CMK (cell line): ENCODE results near the gene AP3D1.
A peak's percentile ranks its signal among the peaks of the same experiment; 100 is the strongest.
"Not testable (repeated sequence)": the region's sequence is repeated elsewhere in the genome, so short reads cannot be mapped to it uniquely, and the experiment has no call there.

ENCODE experiments used
- DNase-seq: peaks from one replicate; pipeline ENCODE4 v3.0.0-alpha.2; 2010; ENCODE audit warnings: low read depth

AP3D1 gene

GRCh38 chr19:2109046-2109864 is 42.1 kb downstream of the AP3D1 start:
- DNase-seq = no peak

GRCh38 chr19:2108251-2109016 is 42.9 kb downstream of the AP3D1 start:
- no peak for DNase-seq

- no peak for DNase-seq
Measured at GRCh38 chr19:2103045-2103707, 48.2 kb downstream of the AP3D1 start.

- no peak for DNase-seq
Measured at GRCh38 chr19:2101417-2102335, 49.7 kb downstream of the AP3D1 start.

- no peak for DNase-seq
Measured at GRCh38 chr19:2100719-2101061, 50.7 kb downstream of the AP3D1 start.

- DNase-seq = no peak
Measured at GRCh38 chr19:2099937-2100718, 51.2 kb downstream of the AP3D1 start.

GRCh38 chr19:2099054-2099501 is 52.3 kb downstream of the AP3D1 start:
- DNase-seq = no peak

GRCh38 chr19:2097886-2098327 is 53.5 kb downstream of the AP3D1 start:
- DNase-seq = no peak

- DNase-seq = no peak
Measured at GRCh38 chr19:2097203-2097885, 54.0 kb downstream of the AP3D1 start.

- DNase-seq = peak; percentile 90
Measured at GRCh38 chr19:2096480-2097202, 54.7 kb downstream of the AP3D1 start, which contains the start of gene IZUMO4. Gene IZUMO4 (plus strand): TSS chr19:2096915. CDS start chr19:2096946, 31 bp downstream.

GRCh38 chr19:2096034-2096479 is 55.3 kb downstream of the AP3D1 start, which contains the start of gene MOB3A:
Gene MOB3A (minus strand): TSS chr19:2096326. CDS start chr19:2078560, 17,766 bp downstream.
- peak; percentile 84 for DNase-seq

- DNase-seq = not testable (repeated sequence)
Measured at GRCh38 chr19:2091926-2092525, 59.3 kb downstream of the AP3D1 start.

GRCh38 chr19:2089727-2090053 is 61.7 kb downstream of the AP3D1 start:
- no peak for DNase-seq

GRCh38 chr19:2089001-2089711 is 62.2 kb downstream of the AP3D1 start:
- DNase-seq = no peak

GRCh38 chr19:2087621-2088100 is 63.7 kb downstream of the AP3D1 start:
- DNase-seq = peak; percentile 66

GRCh38 chr19:2086695-2087620 is 64.4 kb downstream of the AP3D1 start:
- DNase-seq = not testable (repeated sequence)
